ENCODE measurements around the gene PRAC1. TPM values are rescaled to one million over a fixed set of nuclear protein-coding genes. Genes with fewer than 3 reads are reported as not detected.

PRAC1 gene
- total and polyA plus RNA-seq, 2 experiments from 2014 or later, result not detected

- Histone ChIP-seq H3K4me3 (no peak overlapping the region), H3K4me1 (ENCODE audit: low read depth) (no peaks in the 10 kb centered on the region), H3K27ac (no peak overlapping the region), H3K36me3 (no peaks in the 10 kb centered on the region), H3K9me3 (ENCODE audit: low read depth) (no peaks in the 10 kb centered on the region), H3K27me3 (peaks cover 100% of the 10 kb centered on the region)
- no peak for TF ChIP-seq CTCF (IDR thresholded peaks at IDR 0.05; ENCODE audit: low read depth, low read length)
- DNase-seq (ENCODE audit: low read depth in 1 of 2, low spot score in 1 of 2), result no peak
Observed at GRCh38 chr17:48745381-48746275, 23.3 kb upstream of the PRAC1 start.

- TF ChIP-seq CTCF (IDR thresholded peaks at IDR 0.05; ENCODE audit: low read depth, low read length), result no peak
Observed at GRCh38 chr17:48740537-48740936, 18.2 kb upstream of the PRAC1 start.

GRCh38 chr17:48738803-48739526 is 16.6 kb upstream of the PRAC1 start:
- Histone ChIP-seq H3K4me3 (no peak overlapping the region), H3K4me1 (ENCODE audit: low read depth) (no peaks in the 10 kb centered on the region), H3K27ac (no peak overlapping the region), H3K27me3 (peaks cover 100% of the 10 kb centered on the region), H3K36me3 (no peaks in the 10 kb centered on the region), H3K9me3 (ENCODE audit: low read depth) (no peaks in the 10 kb centered on the region)
- DNase-seq (ENCODE audit: low read depth in 1 of 2, low spot score in 1 of 2), result no peak
- no peak for TF ChIP-seq CTCF (IDR thresholded peaks at IDR 0.05; ENCODE audit: low read depth, low read length)

More at GRCh38 chr17:48740537-48740936, 18.2 kb upstream of the PRAC1 start:
- no peak overlapping the region for H3K27ac ChIP-seq
- no peak for DNase-seq (ENCODE audit: low read depth in 1 of 2, low spot score in 1 of 2)
- H3K4me1 ChIP-seq (ENCODE audit: low read depth), result no peaks in the 10 kb centered on the region
- H3K4me3 ChIP-seq, result no peak overlapping the region
- no peaks in the 10 kb centered on the region for H3K36me3 ChIP-seq
- H3K9me3 ChIP-seq (ENCODE audit: low read depth), result no peaks in the 10 kb centered on the region
- H3K27me3 ChIP-seq, result peaks cover 100% of the 10 kb centered on the region

- Histone ChIP-seq H3K27me3 (peaks cover 100% of the 10 kb centered on the region), H3K4me1 (ENCODE audit: low read depth) (no peaks in the 10 kb centered on the region), H3K27ac (no peak overlapping the region), H3K4me3 (no peak overlapping the region), H3K9me3 (ENCODE audit: low read depth) (no peaks in the 10 kb centered on the region), H3K36me3 (no peaks in the 10 kb centered on the region)
- DNase-seq (ENCODE audit: low read depth in 1 of 2, low spot score in 1 of 2), result no peak
- no peak for TF ChIP-seq CTCF (IDR thresholded peaks at IDR 0.05; ENCODE audit: low read depth, low read length)
Observed at GRCh38 chr17:48738424-48738802, 16.1 kb upstream of the PRAC1 start.

- H3K36me3 ChIP-seq, result no peaks in the 10 kb centered on the region
- no peak for DNase-seq (ENCODE audit: low read depth in 1 of 2, low spot score in 1 of 2)
- H3K27ac ChIP-seq, result no peak overlapping the region
- H3K9me3 ChIP-seq (ENCODE audit: low read depth), result no peaks in the 10 kb centered on the region
- H3K4me3 ChIP-seq, result no peak overlapping the region
- no peak for TF ChIP-seq CTCF (IDR thresholded peaks at IDR 0.05; ENCODE audit: low read depth, low read length)
- peaks cover 100% of the 10 kb centered on the region for H3K27me3 ChIP-seq
- H3K4me1 ChIP-seq (ENCODE audit: low read depth), result no peaks in the 10 kb centered on the region
Observed at GRCh38 chr17:48737330-48738043, 15.2 kb upstream of the PRAC1 start.

Data from cardiac muscle cell (in vitro differentiated cells and primary cell).